Ovary (tissue), 3 donors: Measurements from ENCODE around the gene VWDE.

Experiments used
- EP300 ChIP-seq: sonication (generic); formaldehyde crosslinking; IDR thresholded peaks from one replicate; pipeline ENCODE4 v1.6.1; 2017; ENCODE audit warnings: antibody characterized with exemption
- POLR2A ChIP-seq: fragments of 450-650 bp; IDR thresholded peaks from one replicate; pipeline ENCODE4 v1.6.1; 2017; ENCODE audit warnings: antibody characterized with exemption, mild to moderate bottlenecking, moderate library complexity
- TF ChIP-seq, protein P1 (sequence below), 3 donors: fragments of 450-650 bp in 2 of 3; fragments of 200-600 bp in 1 of 3; IDR thresholded peaks; one replicate each; pipeline versions ENCODE4 v1.5.1 to v1.8.0; 2016 to 2022; ENCODE audit warnings: antibody characterized with exemption in 3 of 3, mild to moderate bottlenecking in 1 of 3
- donor health status: DM: no; HTN: no; CAD: no.

DNA sequence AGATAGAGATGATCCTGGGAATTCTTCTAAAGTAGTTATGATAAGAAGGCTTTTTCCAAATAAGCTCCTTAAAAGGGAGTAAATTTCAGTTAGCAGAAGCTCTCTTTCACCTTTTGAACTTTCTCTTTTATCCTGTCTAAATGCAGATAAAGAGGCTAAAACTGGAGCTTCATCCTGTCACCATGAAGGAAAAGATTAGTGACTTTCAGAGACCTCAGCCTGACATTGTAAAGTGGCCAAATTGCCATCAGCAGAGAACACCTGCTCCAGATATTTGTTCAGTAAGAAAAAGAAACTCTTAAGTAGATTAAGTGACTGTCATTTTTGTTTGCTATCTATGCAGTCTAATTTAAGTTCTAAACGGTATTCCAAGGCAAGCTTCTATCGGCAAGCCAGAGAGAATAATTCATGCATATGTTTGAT is 18.3 kb downstream of the VWDE start:
- TF ChIP-seq, protein P1, sequence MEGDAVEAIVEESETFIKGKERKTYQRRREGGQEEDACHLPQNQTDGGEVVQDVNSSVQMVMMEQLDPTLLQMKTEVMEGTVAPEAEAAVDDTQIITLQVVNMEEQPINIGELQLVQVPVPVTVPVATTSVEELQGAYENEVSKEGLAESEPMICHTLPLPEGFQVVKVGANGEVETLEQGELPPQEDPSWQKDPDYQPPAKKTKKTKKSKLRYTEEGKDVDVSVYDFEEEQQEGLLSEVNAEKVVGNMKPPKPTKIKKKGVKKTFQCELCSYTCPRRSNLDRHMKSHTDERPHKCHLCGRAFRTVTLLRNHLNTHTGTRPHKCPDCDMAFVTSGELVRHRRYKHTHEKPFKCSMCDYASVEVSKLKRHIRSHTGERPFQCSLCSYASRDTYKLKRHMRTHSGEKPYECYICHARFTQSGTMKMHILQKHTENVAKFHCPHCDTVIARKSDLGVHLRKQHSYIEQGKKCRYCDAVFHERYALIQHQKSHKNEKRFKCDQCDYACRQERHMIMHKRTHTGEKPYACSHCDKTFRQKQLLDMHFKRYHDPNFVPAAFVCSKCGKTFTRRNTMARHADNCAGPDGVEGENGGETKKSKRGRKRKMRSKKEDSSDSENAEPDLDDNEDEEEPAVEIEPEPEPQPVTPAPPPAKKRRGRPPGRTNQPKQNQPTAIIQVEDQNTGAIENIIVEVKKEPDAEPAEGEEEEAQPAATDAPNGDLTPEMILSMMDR (IDR thresholded peaks at IDR 0.05): no peak
- no peak for TF ChIP-seq POLR2A
- TF ChIP-seq EP300: no peak
